Panc1 (cell line): ENCODE measurements around the gene LHFPL3. TPM values are rescaled to one million over a fixed set of nuclear protein-coding genes. Genes with fewer than 3 reads are reported as not detected.
"Not testable (repeated sequence)": the region's sequence is repeated elsewhere in the genome, so short reads cannot be mapped to it uniquely, and the experiment has no call there.

Experiments used
- ATAC-seq: fragments of 200-7000 bp; cut with Tn5 transposase; 2 replicates; pipeline ENCODE4 v1.9.1; 2020; ENCODE audit warnings: mild to moderate bottlenecking, moderate library complexity
- BruUV-seq: library from RNA; stranded (reverse); fragments of 400-500 nt; replicated peaks from 2 replicates; lab custom pipeline; 2021; lab: Mats Ljungman, UMichigan
- CTCF ChIA-PET: fragments of 300-600 bp; sonication (Branson Sonifier 250); formaldehyde crosslinking; loops from one replicate; lab custom pipeline; 2022; ENCODE audit warnings: antibody characterized with exemption; lab: Charles Lee
- POLR2A ChIA-PET: fragments of 300-600 bp; sonication (Branson Sonifier 250); formaldehyde crosslinking; loops from one replicate; lab custom pipeline; 2022; ENCODE audit warnings: antibody characterized with exemption; lab: Charles Lee
- DNase-seq: peaks from one replicate; pipeline ENCODE4 v3.0.0-alpha.2; 2010; ENCODE audit warnings: low read depth, low spot score
- H3K27ac ChIP-seq: 2 replicates; pipeline ENCODE4 v1.5.1; 2011; ENCODE audit warnings: mild to moderate bottlenecking, low read length, inconsistent platforms
- H3K27me3 ChIP-seq: fragments of 200-500 bp; sonication (Bioruptor generic); 2 replicates; pipeline ENCODE4 v1.6.0; 2014; ENCODE audit warnings: low read length, inconsistent platforms; ENCODE audit not compliant: control insufficient read depth, insufficient read depth
- H3K36me3 ChIP-seq: fragments of 200-500 bp; sonication (Bioruptor generic); 2 replicates; pipeline ENCODE4 v1.5.1; 2014; ENCODE audit warnings: inconsistent platforms, mild to moderate bottlenecking, low read length, moderate library complexity; ENCODE audit not compliant: control insufficient read depth, insufficient read depth
- H3K4me1 ChIP-seq: 2 replicates; pipeline ENCODE4 v1.5.1; 2011; ENCODE audit warnings: inconsistent platforms, mild to moderate bottlenecking, low read length, moderate library complexity; ENCODE audit not compliant: control insufficient read depth, insufficient read depth
- H3K4me3 ChIP-seq, 2 experiments: 2 replicates each; pipeline ENCODE4 v1.5.1; 2011 to 2012; ENCODE audit warnings: low read depth in 2 of 2, low read length in 2 of 2, mild to moderate bottlenecking in 2 of 2, inconsistent platforms in 1 of 2, moderate library complexity in 1 of 2
- H3K9me3 ChIP-seq: fragments of 200-500 bp; sonication (Bioruptor generic); 2 replicates; pipeline ENCODE4 v1.5.1; 2014; ENCODE audit warnings: low read depth, mild to moderate bottlenecking, inconsistent platforms, low read length, moderate library complexity; ENCODE audit not compliant: control insufficient read depth, insufficient read depth
- POLR2AphosphoS5 ChIP-seq: IDR thresholded peaks from 2 replicates; pipeline ENCODE4 v1.6.1; 2012; ENCODE audit warnings: mild to moderate bottlenecking, low read depth, low read length, moderate library complexity
- SIN3A ChIP-seq: IDR thresholded peaks from 2 replicates; pipeline ENCODE4 v1.6.1; 2012; ENCODE audit warnings: low read depth, mild to moderate bottlenecking, low read length, moderate library complexity, borderline replicate concordance; ENCODE audit not compliant: insufficient read depth
- TCF7L2 ChIP-seq: IDR thresholded peaks from 2 replicates; pipeline ENCODE4 v1.6.1; 2011; ENCODE audit warnings: mild to moderate bottlenecking, low read depth, low read length, inconsistent platforms
- in situ Hi-C: cut with HindIII; loops from 2 replicates; pipeline ENCODE4 v1.10.0; 2016; ENCODE audit warnings: low sequenced_read_pairs, low pct_unique_long_range_greater_than_20kb
- intact Hi-C: fragments of 100-400 bp; cut with micrococcal nuclease; formaldehyde crosslinking; loops from one replicate; pipeline ENCODE4 v1.10.0; 2022; ENCODE audit not compliant: unreplicated experiment
- total RNA-seq: library from RNA; stranded (reverse); gene quantifications from one replicate; pipeline ENCODE4 v1.2.1, GENCODE V29; 2021; ENCODE audit not compliant: unreplicated experiment
- TF ChIP-seq, protein P1 (sequence below), 2 experiments: IDR thresholded peaks; 2 replicates each; pipeline ENCODE4 v1.6.1; 2011 to 2012; ENCODE audit warnings: low read depth in 2 of 2, control low read depth in 1 of 2, low read length in 1 of 2, mild to moderate bottlenecking in 1 of 2, moderate library complexity in 1 of 2; ENCODE audit not compliant: insufficient read depth in 1 of 2
- TF ChIP-seq, protein P2 (sequence below): fragments of 450-650 bp; IDR thresholded peaks from 2 replicates; pipeline ENCODE4 v1.5.1; 2017; ENCODE audit warnings: mild to moderate bottlenecking

The LHFPL3 gene
- total RNA-seq, 1 experiment from 2014 or later = not detected

DNA sequence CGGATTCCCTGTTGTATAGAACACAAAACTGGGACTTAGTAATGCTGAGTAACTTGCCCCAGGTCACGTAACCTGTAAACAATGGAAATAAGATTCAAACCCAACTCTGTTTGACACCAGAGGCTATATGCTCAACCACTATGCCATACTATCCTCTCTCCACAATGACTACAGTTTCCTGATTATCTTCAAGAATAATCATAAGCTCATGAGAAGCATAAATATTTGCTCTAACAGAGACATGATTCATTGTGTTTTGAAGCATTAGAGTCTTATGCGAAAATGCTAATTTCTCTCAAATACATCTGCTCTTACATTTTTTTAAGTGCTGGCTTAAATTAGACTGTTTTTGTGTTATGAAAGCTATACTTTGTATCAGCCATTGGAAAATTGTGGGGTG lies 241.3 kb downstream of the LHFPL3 start:
- in situ Hi-C loops = no loop called here
- no peaks in the 10 kb centered on the region for H3K36me3 ChIP-seq
- H3K27me3 ChIP-seq = peaks cover 2% of the 10 kb centered on the region; the same call in 1 of the 2 replicates
- no peak overlapping the region for H3K4me3 ChIP-seq
- no peak for TF ChIP-seq TCF7L2
- no TSS peak for BruUV-seq
- ATAC-seq (no peak), DNase-seq (no peak)
- H3K4me1 ChIP-seq = no peaks in the 10 kb centered on the region
- ChIA-PET POLR2A (no interaction called here), CTCF (no interaction called here)
- intact Hi-C loops = no loop called here
- H3K27ac ChIP-seq = no peak overlapping the region
- H3K9me3 ChIP-seq = no peaks in the 10 kb centered on the region

DNA sequence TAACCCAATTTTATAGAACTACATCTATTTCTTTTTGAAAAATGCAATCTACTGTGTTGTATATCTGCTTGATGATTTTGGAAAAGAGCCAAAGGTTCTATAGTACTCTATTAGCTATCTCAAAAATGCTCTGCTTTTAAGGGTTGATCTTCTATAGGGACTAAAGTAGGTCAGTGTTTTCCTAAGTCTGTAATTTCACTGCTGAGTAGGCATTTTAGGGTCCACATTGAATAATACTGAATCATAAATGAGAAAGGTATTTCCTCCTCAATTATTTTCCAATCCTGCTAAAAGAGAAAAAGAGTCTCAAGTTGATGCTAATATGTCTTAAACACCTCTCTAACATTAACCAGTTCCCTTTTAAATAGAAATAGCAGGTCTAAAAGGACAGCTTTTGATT lies 244.2 kb downstream of the LHFPL3 start:
- intact Hi-C loops = no loop called here
- no TSS peak for BruUV-seq
- ChIA-PET CTCF (no interaction called here), POLR2A (no interaction called here)
- no peak for DNase-seq
- Histone ChIP-seq H3K27me3 (peaks cover 2% of the 10 kb centered on the region; the same call in 1 of the 2 replicates), H3K9me3 (no peaks in the 10 kb centered on the region), H3K36me3 (no peaks in the 10 kb centered on the region), H3K4me1 (no peaks in the 10 kb centered on the region), H3K27ac (no peak overlapping the region), H3K4me3 (no peak overlapping the region)
- in situ Hi-C loops = no loop called here
- TF ChIP-seq POLR2AphosphoS5 (no peak), SIN3A (no peak), TCF7L2 (no peak)
- TF ChIP-seq, protein P1, sequence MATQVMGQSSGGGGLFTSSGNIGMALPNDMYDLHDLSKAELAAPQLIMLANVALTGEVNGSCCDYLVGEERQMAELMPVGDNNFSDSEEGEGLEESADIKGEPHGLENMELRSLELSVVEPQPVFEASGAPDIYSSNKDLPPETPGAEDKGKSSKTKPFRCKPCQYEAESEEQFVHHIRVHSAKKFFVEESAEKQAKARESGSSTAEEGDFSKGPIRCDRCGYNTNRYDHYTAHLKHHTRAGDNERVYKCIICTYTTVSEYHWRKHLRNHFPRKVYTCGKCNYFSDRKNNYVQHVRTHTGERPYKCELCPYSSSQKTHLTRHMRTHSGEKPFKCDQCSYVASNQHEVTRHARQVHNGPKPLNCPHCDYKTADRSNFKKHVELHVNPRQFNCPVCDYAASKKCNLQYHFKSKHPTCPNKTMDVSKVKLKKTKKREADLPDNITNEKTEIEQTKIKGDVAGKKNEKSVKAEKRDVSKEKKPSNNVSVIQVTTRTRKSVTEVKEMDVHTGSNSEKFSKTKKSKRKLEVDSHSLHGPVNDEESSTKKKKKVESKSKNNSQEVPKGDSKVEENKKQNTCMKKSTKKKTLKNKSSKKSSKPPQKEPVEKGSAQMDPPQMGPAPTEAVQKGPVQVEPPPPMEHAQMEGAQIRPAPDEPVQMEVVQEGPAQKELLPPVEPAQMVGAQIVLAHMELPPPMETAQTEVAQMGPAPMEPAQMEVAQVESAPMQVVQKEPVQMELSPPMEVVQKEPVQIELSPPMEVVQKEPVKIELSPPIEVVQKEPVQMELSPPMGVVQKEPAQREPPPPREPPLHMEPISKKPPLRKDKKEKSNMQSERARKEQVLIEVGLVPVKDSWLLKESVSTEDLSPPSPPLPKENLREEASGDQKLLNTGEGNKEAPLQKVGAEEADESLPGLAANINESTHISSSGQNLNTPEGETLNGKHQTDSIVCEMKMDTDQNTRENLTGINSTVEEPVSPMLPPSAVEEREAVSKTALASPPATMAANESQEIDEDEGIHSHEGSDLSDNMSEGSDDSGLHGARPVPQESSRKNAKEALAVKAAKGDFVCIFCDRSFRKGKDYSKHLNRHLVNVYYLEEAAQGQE (IDR thresholded peaks at IDR 0.05; ENCODE audit: insufficient read depth in 1 of 2, low read depth in 2 of 2, low read length in 1 of 2) = no peak
- TF ChIP-seq, protein P2, sequence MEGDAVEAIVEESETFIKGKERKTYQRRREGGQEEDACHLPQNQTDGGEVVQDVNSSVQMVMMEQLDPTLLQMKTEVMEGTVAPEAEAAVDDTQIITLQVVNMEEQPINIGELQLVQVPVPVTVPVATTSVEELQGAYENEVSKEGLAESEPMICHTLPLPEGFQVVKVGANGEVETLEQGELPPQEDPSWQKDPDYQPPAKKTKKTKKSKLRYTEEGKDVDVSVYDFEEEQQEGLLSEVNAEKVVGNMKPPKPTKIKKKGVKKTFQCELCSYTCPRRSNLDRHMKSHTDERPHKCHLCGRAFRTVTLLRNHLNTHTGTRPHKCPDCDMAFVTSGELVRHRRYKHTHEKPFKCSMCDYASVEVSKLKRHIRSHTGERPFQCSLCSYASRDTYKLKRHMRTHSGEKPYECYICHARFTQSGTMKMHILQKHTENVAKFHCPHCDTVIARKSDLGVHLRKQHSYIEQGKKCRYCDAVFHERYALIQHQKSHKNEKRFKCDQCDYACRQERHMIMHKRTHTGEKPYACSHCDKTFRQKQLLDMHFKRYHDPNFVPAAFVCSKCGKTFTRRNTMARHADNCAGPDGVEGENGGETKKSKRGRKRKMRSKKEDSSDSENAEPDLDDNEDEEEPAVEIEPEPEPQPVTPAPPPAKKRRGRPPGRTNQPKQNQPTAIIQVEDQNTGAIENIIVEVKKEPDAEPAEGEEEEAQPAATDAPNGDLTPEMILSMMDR = no peak
- no peak for ATAC-seq

DNA sequence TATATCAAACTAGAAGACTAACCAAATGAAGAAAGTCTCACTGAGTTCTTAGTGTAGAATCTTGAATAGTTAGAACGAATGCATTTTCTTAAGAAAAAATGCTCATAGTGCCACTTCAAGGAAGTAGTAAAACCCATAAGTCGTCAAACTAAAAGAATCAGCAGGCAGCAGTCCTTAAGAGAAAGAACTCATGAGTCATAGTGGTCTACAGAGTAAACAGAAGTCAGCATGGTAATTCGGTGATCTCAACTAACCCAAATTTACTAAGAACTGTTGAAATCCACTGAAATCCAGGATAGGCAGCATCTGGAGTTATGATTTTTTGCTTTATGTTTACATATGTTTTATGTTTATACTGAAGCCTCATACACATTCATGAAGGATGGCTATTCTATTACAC lies 256.2 kb downstream of the LHFPL3 start:
- ATAC-seq = no peak
- H3K27ac ChIP-seq = no peak overlapping the region
- TF ChIP-seq SIN3A (no peak), POLR2AphosphoS5 (no peak), TCF7L2 (no peak)
- TF ChIP-seq, protein P2 = no peak
- TF ChIP-seq, protein P1 (IDR thresholded peaks at IDR 0.05; ENCODE audit: insufficient read depth in 1 of 2, low read depth in 2 of 2, low read length in 1 of 2) = no peak
- DNase-seq = no peak
- no peak overlapping the region for H3K4me3 ChIP-seq
- no TSS peak for BruUV-seq
- in situ Hi-C loops = no loop called here
- intact Hi-C loops = no loop called here
- no peaks in the 10 kb centered on the region for H3K4me1 ChIP-seq
- ChIA-PET POLR2A (no interaction called here), CTCF (no interaction called here)
- H3K27me3 ChIP-seq = no peaks in the 10 kb centered on the region
- no peaks in the 10 kb centered on the region for H3K36me3 ChIP-seq
- no peaks in the 10 kb centered on the region for H3K9me3 ChIP-seq

DNA sequence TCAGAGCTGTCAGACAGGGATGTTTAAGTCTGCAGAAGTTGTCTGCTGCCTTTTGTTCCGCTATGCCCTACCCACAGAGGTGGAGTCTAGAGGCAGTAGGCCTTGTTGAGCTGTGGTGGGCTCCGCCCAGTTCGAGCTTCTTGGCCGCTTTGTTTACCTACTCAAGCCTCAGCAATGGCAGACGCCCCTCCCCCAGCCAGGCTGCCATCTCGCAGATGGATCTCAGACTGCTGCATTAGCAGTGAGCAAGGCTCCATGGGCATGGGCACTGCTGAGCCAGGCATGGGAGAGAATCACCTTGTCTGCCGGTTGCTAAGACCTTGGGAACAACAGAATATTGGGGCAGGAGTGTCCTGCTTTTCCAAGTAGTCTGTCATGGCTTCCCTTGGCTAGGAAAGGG lies 267.2 kb downstream of the LHFPL3 start:
- DNase-seq, BruUV-seq, CTCF ChIA-PET: not testable (repeated sequence)

More for the DNA sequence above, 267.2 kb downstream of the LHFPL3 start:
- POLR2A ChIA-PET, intact Hi-C loops, H3K4me3 ChIP-seq, H3K9me3 ChIP-seq, ATAC-seq, H3K27me3 ChIP-seq, H3K4me1 ChIP-seq, H3K27ac ChIP-seq, H3K36me3 ChIP-seq, in situ Hi-C loops: not testable (repeated sequence)
